Naive thymus-derived CD4-positive, alpha-beta T cell (primary cell): ENCODE measurements around the gene RPL12. TPM values are rescaled to one million over a fixed set of nuclear protein-coding genes. Genes with fewer than 3 reads are reported as not detected.

Experiments
- ATAC-seq: fragments of 150-1000 bp; cut with Tn5 transposase; 2 replicates; pipeline ENCODE4 v1.10.0; 2021; ENCODE audit warnings: mild to moderate bottlenecking, moderate library complexity
- CTCF ChIA-PET: fragments of 350-600 bp; sonication (Branson Sonifier 250); formaldehyde crosslinking; loops from one replicate; lab custom pipeline; 2021; ENCODE audit warnings: antibody characterized with exemption; lab: Charles Lee
- POLR2A ChIA-PET: fragments of 350-600 bp; sonication (Branson Sonifier 250); formaldehyde crosslinking; loops from one replicate; lab custom pipeline; 2021; ENCODE audit warnings: antibody characterized with exemption, inconsistent platforms; lab: Charles Lee
- DNase-seq, 9 donors: peaks; one replicate each; pipeline versions ENCODE4 v3.0.0 to v3.0.0-alpha.2; 2020 to 2022; ENCODE audit warnings: mixed read lengths in 1 of 9
- H3K27ac ChIP-seq: one replicate; pipeline ENCODE4 v1.7.0; 2013; ENCODE audit warnings: mild to moderate bottlenecking, low read depth, low read length, moderate library complexity
- H3K27me3 ChIP-seq, 2 donors: one replicate each; pipeline ENCODE4 v1.7.0; 2013; ENCODE audit warnings: low read length in 2 of 2, mild to moderate bottlenecking in 2 of 2, moderate library complexity in 2 of 2; ENCODE audit not compliant: control insufficient read depth in 2 of 2, insufficient read depth in 2 of 2
- H3K36me3 ChIP-seq, 3 experiments: 1 replicate in 2 of 3; 2 replicates in 1 of 3; pipeline ENCODE4 v1.7.0; 2013; ENCODE audit warnings: low read length in 3 of 3, mild to moderate bottlenecking in 3 of 3, moderate library complexity in 1 of 3; ENCODE audit not compliant: insufficient read depth in 3 of 3, control insufficient read depth in 2 of 3
- H3K4me1 ChIP-seq, 2 donors: one replicate each; pipeline ENCODE4 v1.7.0; 2013; ENCODE audit warnings: low read length in 2 of 2, mild to moderate bottlenecking in 2 of 2, moderate library complexity in 1 of 2; ENCODE audit not compliant: control insufficient read depth in 2 of 2, insufficient read depth in 2 of 2
- H3K4me3 ChIP-seq: 2 replicates; pipeline ENCODE4 v1.7.0; 2013; ENCODE audit warnings: mild to moderate bottlenecking, low read length
- H3K9me3 ChIP-seq, 3 experiments: 1 replicate in 2 of 3; 2 replicates in 1 of 3; pipeline ENCODE4 v1.7.0; 2013; ENCODE audit warnings: low read length in 3 of 3; ENCODE audit not compliant: control insufficient read depth in 2 of 3
- H3K27ac Mint-ChIP-seq, 9 donors: one replicate each; pipeline ENCODE4 v1.8.0; 2020 to 2022; ENCODE audit warnings: mixed read lengths in 9 of 9, mild to moderate bottlenecking in 8 of 9, moderate library complexity in 5 of 9, inconsistent platforms in 2 of 9
- H3K27me3 Mint-ChIP-seq, 5 donors: one replicate each; pipeline ENCODE4 v1.8.0; 2021 to 2022; ENCODE audit warnings: mixed read lengths in 5 of 5, mild to moderate bottlenecking in 1 of 5
- H3K36me3 Mint-ChIP-seq, 5 donors: one replicate each; pipeline ENCODE4 v1.8.0; 2020 to 2022; ENCODE audit warnings: mixed read lengths in 5 of 5, mild to moderate bottlenecking in 3 of 5, inconsistent platforms in 1 of 5
- H3K4me1 Mint-ChIP-seq, 7 donors: one replicate each; pipeline ENCODE4 v1.8.0; 2020 to 2022; ENCODE audit warnings: mixed read lengths in 7 of 7, mild to moderate bottlenecking in 3 of 7, inconsistent platforms in 1 of 7
- H3K4me3 Mint-ChIP-seq, 10 donors: one replicate each; pipeline ENCODE4 v1.8.0; 2020 to 2022; ENCODE audit warnings: mild to moderate bottlenecking in 10 of 10, mixed read lengths in 10 of 10, moderate library complexity in 6 of 10, inconsistent platforms in 2 of 10
- H3K9me3 Mint-ChIP-seq, 11 donors: one replicate each; pipeline ENCODE4 v1.8.0; 2020 to 2022; ENCODE audit warnings: mixed read lengths in 11 of 11, mild to moderate bottlenecking in 4 of 11, inconsistent platforms in 1 of 11, moderate library complexity in 1 of 11
- intact Hi-C, 2 donors: fragments of 100-400 bp; cut with micrococcal nuclease; formaldehyde crosslinking; loops; one replicate each; pipeline ENCODE4 v1.15.1; 2023
- polyA plus RNA-seq, 2 donors: library from polyadenylated mRNA; unstranded; fragments of 300-500 nt; fragmentation: Illumina TruSeq; gene quantifications; one replicate each; pipeline ENCODE4 v1.2.3, GENCODE V29; 2021
- total RNA-seq, 6 experiments: library from RNA in 5 of 6; stranded (reverse) in 5 of 6; gene quantifications; 1 replicate in 5 of 6; 2 replicates in 1 of 6; pipeline ENCODE4 v1.2.3 and lab custom pipeline; 2021 to 2026

RPL12 gene
- total and polyA plus RNA-seq, 7 experiments from 2014 or later = 1,005 to 1,958 (median 1,896) TPM

- Histone ChIP-seq H3K27ac (no peak overlapping the region), H3K4me3 (no peak overlapping the region), H3K9me3 (no peaks in the 10 kb centered on the region), H3K27me3 (peaks cover 0 to 45% of the 10 kb centered on the region in 2 donors), H3K36me3 (no peaks in the 10 kb centered on the region), H3K4me1 (peaks cover 10 to 15% of the 10 kb centered on the region in 2 donors)
- Mint-ChIP-seq H3K27ac (peak overlapping the region in 2 of 9 donors; percentile 37 to 42), H3K4me3 (peak overlapping the region; percentile 42 to 82 (median 60)), H3K9me3 (no peaks in the 10 kb centered on the region), H3K36me3 (no peaks in the 10 kb centered on the region), H3K27me3 (peaks cover 42 to 74% (median 62%) of the 10 kb centered on the region in 5 donors), H3K4me1 (peaks cover 10 to 21% (median 16%) of the 10 kb centered on the region in 7 donors)
- ATAC-seq (no peak), DNase-seq (no peak)
- CTCF ChIA-PET = interaction anchor here (1.4 to 1.6 kb wide), 3 partner anchors 9 to 114 kb away, joined by 3 to 4 read pairs (median 3); no protein-coding TSS in a partner anchor
- POLR2A ChIA-PET = interaction anchor here (0.7 to 1.2 kb wide), 2 partner anchors 10 to 53 kb away, joined by 4 to 5 read pairs; partner anchors contain the start of genes LRSAM1 and RPL12
- intact Hi-C loops = loop anchor here (1.0 to 2.0 kb wide), 2 partner anchors 26 to 183 kb away; partner anchors contain the start of gene ZNF79 (in 1 of the 2)
Measured at GRCh38 chr9:127398275-127398647, 52.9 kb downstream of the RPL12 start.

Other genes starting within 250 kb of the RPL12 start
- gene GARNL3, start 186.6 kb downstream of the RPL12 start, total RNA-seq = 1 to 10 TPM in 4 of 5 experiments, under 1 TPM in 1; 0.85 to 4.1 (median 2.8) TPM
- gene GARNL3, start 186.6 kb downstream of the RPL12 start, polyA plus RNA-seq = 1 to 10 TPM in 1 of 2 donors, not detected in 1; 2.1 TPM
- gene SLC2A8, start 54.2 kb downstream of the RPL12 start, total RNA-seq = 1 to 10 TPM in 3 of 5 experiments, under 1 TPM in 2; 0.27 to 4.8 (median 1.3) TPM
- gene SLC2A8, start 54.2 kb downstream of the RPL12 start, polyA plus RNA-seq = not detected
- gene ZNF79, start 27.0 kb downstream of the RPL12 start, total RNA-seq = 10 to 100 TPM in 3 of 5 experiments, 1 to 10 TPM in 2; 4.8 to 17.8 (median 13.6) TPM
- gene ZNF79, start 27.0 kb downstream of the RPL12 start, polyA plus RNA-seq = 10 to 100 TPM in 1 of 2 donors, 1 to 10 TPM in 1; 5.1 to 10.8 TPM
- gene LRSAM1, start 104 bp upstream of the RPL12 start, total RNA-seq = 10 to 100 TPM; 15.1 to 23.3 (median 19.8) TPM
- gene LRSAM1, start 104 bp upstream of the RPL12 start, polyA plus RNA-seq = 1 to 10 TPM; 4.0 to 7.7 TPM
- gene STXBP1, start 160.9 kb upstream of the RPL12 start, total RNA-seq = 10 to 100 TPM in 4 of 5 experiments, 1 to 10 TPM in 1; 6.7 to 17.8 (median 14.1) TPM
- 1 to 10 TPM; 3.0 to 3.3 TPM for gene STXBP1, start 160.9 kb upstream of the RPL12 start, polyA plus RNA-seq